OCI-LY7 (cell line): ENCODE results near the gene DNER. TPM values are rescaled to one million over a fixed set of nuclear protein-coding genes. Genes with fewer than 3 reads are reported as not detected.

Source experiments
- BruUV-seq: library from RNA; stranded (reverse); fragments of 400-500 nt; replicated peaks from 2 replicates; lab custom pipeline; 2021; lab: Mats Ljungman, UMichigan
- CTCF ChIA-PET: fragments of 300-600 bp; sonication (Branson Sonifier 250); formaldehyde crosslinking; loops from one replicate; lab custom pipeline; 2022; ENCODE audit warnings: antibody characterized with exemption; ENCODE audit not compliant: unreplicated experiment; lab: Charles Lee
- POLR2A ChIA-PET: fragments of 300-600 bp; sonication (Branson Sonifier 250); formaldehyde crosslinking; loops from one replicate; lab custom pipeline; 2022; ENCODE audit warnings: antibody characterized with exemption; lab: Charles Lee
- DNase-seq: peaks from one replicate; pipeline ENCODE4 v3.0.0-alpha.2; 2015; ENCODE audit warnings: low spot score
- H2AFZ ChIP-seq: fragments of 200-600 bp; sonication (generic), shearing (Covaris generic); 2 replicates; pipeline ENCODE4 v1.6.1; 2014; ENCODE audit warnings: mild to moderate bottlenecking, antibody characterized with exemption, low read length, moderate library complexity
- H3K27ac ChIP-seq: fragments of 200-600 bp; sonication (generic); 2 replicates; pipeline ENCODE4 v1.5.1; 2014; ENCODE audit warnings: mixed run types, low read depth, mild to moderate bottlenecking, moderate library complexity, low read length, inconsistent platforms; ENCODE audit not compliant: poor library complexity, severe bottlenecking
- H3K36me3 ChIP-seq: fragments of 200-600 bp; sonication (generic); 2 replicates; pipeline ENCODE4 v1.6.1; 2014; ENCODE audit warnings: mild to moderate bottlenecking, antibody characterized with exemption, low read length, moderate library complexity, mixed read lengths; ENCODE audit not compliant: insufficient read depth
- H3K4me1 ChIP-seq: fragments of 200-600 bp; sonication (generic); 2 replicates; pipeline ENCODE4 v1.5.1; 2014; ENCODE audit warnings: mild to moderate bottlenecking, low read length; ENCODE audit not compliant: insufficient read depth, poor library complexity, severe bottlenecking
- H3K4me2 ChIP-seq: fragments of 200-600 bp; sonication (generic); 2 replicates; pipeline ENCODE4 v1.6.1; 2014; ENCODE audit warnings: mild to moderate bottlenecking, low read length
- H3K4me3 ChIP-seq: fragments of 200-600 bp; sonication (generic); 2 replicates; pipeline ENCODE4 v1.5.1; 2014; ENCODE audit warnings: mild to moderate bottlenecking, low read depth, low read length; ENCODE audit not compliant: poor library complexity, severe bottlenecking
- H3K79me2 ChIP-seq: fragments of 200-600 bp; sonication (generic); 2 replicates; pipeline ENCODE4 v1.6.1; 2016; ENCODE audit warnings: low read depth, mild to moderate bottlenecking, low read length, moderate library complexity, mixed read lengths; ENCODE audit not compliant: insufficient read depth
- H3K9me2 ChIP-seq: fragments of 200-600 bp; sonication (generic); 2 replicates; pipeline ENCODE4 v1.6.1; 2016; ENCODE audit warnings: mild to moderate bottlenecking, low read length, mixed read lengths; ENCODE audit not compliant: insufficient read depth
- H3K9me3 ChIP-seq: fragments of 200-600 bp; sonication (generic); 2 replicates; pipeline ENCODE4 v1.6.1; 2014; ENCODE audit warnings: mild to moderate bottlenecking, mixed run types, low read length, mixed read lengths
- H4K20me1 ChIP-seq: fragments of 200-600 bp; sonication (generic); 2 replicates; pipeline ENCODE4 v1.6.1; 2014; ENCODE audit warnings: mild to moderate bottlenecking, antibody characterized with exemption, low read length, moderate library complexity, mixed read lengths; ENCODE audit not compliant: insufficient read depth
- EZH2phosphoT487 ChIP-seq: fragments of 200-600 bp; sonication (generic); IDR thresholded peaks from 2 replicates; pipeline ENCODE4 v1.6.1; 2018; ENCODE audit warnings: low read depth, borderline replicate concordance, mild to moderate bottlenecking, mixed run types, antibody characterized with exemption, low read length, moderate library complexity, mixed read lengths
- intact Hi-C: fragments of 100-400 bp; cut with micrococcal nuclease; formaldehyde crosslinking; loops from one replicate; pipeline ENCODE4 v1.10.0; 2022; ENCODE audit not compliant: unreplicated experiment
- total RNA-seq, 2 experiments: library from RNA; depleted of rRNA in 1 of 2; stranded (reverse); fragments of >200 nt in 1 of 2; shearing (Covaris generic) in 1 of 2; gene quantifications; 2 replicates each; pipeline ENCODE4 v1.2.3, GENCODE V29; 2014 to 2022
- TF ChIP-seq, protein P1 (sequence below): fragments of 200-600 bp; sonication (generic); conservative IDR thresholded peaks from 2 replicates; pipeline ENCODE4 v1.5.1; 2014; ENCODE audit warnings: mild to moderate bottlenecking, antibody characterized with exemption, low read length, moderate library complexity, mixed read lengths

The DNER gene
- total RNA-seq, 2 experiments from 2014 or later: not detected

DNA sequence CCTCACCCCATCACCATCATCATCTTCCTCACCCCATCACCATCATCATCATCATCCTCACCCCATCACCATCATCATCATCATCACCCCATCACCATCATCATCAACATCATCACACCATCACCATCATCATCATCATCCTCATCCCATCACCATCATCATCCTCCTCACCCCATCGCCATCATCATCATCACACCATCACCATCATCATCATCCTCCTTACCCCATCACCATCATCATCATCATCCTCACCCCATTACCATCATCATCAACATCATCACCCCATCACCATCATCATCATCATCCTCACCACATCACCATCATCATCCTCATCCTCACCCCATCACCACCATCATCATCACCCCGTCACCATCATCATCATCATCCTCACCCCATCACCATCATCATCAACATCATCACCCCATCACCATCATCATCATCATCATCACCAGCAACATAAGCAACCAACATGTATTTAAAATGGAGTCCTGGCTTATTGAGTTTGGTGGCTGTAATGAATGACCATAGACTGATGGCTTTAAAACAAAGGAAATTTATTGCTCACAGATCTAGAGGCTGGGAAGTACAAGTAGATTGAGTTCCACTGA lies 150.0 kb downstream of the DNER start:
- Histone ChIP-seq H3K27ac (no peak overlapping the region), H3K4me2 (no peak overlapping the region), H3K9me2 (no peaks in the 10 kb centered on the region), H3K9me3 (no peaks in the 10 kb centered on the region), H3K4me3 (no peak overlapping the region), H3K4me1 (no peaks in the 10 kb centered on the region), H3K79me2 (no peaks in the 10 kb centered on the region), H2AFZ (no peak overlapping the region), H3K36me3 (no peaks in the 10 kb centered on the region), H4K20me1 (no peaks in the 10 kb centered on the region)
- CTCF ChIA-PET: no interaction called here
- intact Hi-C loops: no loop called here
- TF ChIP-seq EZH2phosphoT487: no peak
- TF ChIP-seq, protein P1, sequence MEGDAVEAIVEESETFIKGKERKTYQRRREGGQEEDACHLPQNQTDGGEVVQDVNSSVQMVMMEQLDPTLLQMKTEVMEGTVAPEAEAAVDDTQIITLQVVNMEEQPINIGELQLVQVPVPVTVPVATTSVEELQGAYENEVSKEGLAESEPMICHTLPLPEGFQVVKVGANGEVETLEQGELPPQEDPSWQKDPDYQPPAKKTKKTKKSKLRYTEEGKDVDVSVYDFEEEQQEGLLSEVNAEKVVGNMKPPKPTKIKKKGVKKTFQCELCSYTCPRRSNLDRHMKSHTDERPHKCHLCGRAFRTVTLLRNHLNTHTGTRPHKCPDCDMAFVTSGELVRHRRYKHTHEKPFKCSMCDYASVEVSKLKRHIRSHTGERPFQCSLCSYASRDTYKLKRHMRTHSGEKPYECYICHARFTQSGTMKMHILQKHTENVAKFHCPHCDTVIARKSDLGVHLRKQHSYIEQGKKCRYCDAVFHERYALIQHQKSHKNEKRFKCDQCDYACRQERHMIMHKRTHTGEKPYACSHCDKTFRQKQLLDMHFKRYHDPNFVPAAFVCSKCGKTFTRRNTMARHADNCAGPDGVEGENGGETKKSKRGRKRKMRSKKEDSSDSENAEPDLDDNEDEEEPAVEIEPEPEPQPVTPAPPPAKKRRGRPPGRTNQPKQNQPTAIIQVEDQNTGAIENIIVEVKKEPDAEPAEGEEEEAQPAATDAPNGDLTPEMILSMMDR: no peak
- POLR2A ChIA-PET: no interaction called here
- DNase-seq: no peak
- no TSS peak for BruUV-seq

DNA sequence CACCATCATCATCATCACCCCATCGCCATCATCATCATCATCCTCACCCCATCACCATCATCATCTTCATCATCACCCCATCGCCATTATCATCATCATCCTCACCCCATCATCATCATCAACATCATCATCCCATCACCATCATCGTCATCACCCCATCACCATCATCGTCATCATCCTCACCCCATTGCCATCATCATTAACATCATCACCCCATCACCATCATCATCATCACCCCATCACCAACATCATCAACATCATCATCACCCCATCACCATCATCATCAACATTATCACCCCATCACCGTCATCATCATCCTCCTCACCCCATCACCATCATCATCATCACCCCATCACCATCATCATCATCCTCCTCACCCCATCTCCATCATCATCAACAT lies 151.0 kb downstream of the DNER start:
- intact Hi-C loops: no loop called here
- Histone ChIP-seq H3K4me2 (no peak overlapping the region), H3K36me3 (no peaks in the 10 kb centered on the region), H3K4me3 (no peak overlapping the region), H3K4me1 (no peaks in the 10 kb centered on the region), H3K9me2 (no peaks in the 10 kb centered on the region), H2AFZ (no peak overlapping the region), H3K79me2 (no peaks in the 10 kb centered on the region), H3K27ac (no peak overlapping the region), H4K20me1 (no peaks in the 10 kb centered on the region), H3K9me3 (no peaks in the 10 kb centered on the region)
- TF ChIP-seq EZH2phosphoT487: no peak
- TF ChIP-seq, protein P1: no peak
- no TSS peak for BruUV-seq
- DNase-seq: no peak
- ChIA-PET CTCF (no interaction called here), POLR2A (no interaction called here)

DNA sequence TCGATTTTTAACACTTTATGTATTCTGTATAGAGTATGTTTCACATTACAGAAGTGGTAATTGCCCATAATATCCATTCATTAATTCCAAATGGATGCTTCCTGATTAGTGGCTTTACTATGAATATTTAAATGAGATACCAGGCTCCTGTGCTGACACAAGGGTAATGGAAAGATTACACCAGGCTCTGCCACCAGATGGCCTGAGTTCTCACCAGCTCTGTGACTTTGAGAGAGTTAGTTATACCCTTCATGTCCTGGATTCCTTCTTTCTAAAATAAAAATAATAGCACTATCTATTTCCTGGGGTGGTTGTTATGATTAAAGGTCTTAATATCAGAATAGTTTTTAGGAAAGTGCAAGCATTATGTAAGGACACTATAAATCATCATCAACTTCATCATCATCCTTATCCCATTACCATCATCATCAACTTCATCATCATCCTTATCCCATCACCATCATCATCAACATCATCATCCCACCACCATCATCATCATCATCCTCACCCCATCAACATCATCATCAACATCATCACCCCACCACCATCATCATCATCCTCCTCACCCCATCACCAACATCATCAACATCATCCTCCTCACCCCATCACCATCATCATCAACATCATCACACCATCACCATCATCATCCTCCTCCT lies 151.8 kb downstream of the DNER start:
- H3K4me3 ChIP-seq: no peak overlapping the region
- no peak overlapping the region for H3K27ac ChIP-seq
- no peaks in the 10 kb centered on the region for H4K20me1 ChIP-seq
- intact Hi-C loops: no loop called here
- ChIA-PET POLR2A (no interaction called here), CTCF (no interaction called here)
- H2AFZ ChIP-seq: no peak overlapping the region
- H3K9me2 ChIP-seq: no peaks in the 10 kb centered on the region
- H3K36me3 ChIP-seq: no peaks in the 10 kb centered on the region
- no TSS peak for BruUV-seq
- H3K9me3 ChIP-seq: no peaks in the 10 kb centered on the region
- no peaks in the 10 kb centered on the region for H3K4me1 ChIP-seq
- H3K4me2 ChIP-seq: no peak overlapping the region
- no peak for DNase-seq
- no peaks in the 10 kb centered on the region for H3K79me2 ChIP-seq
- TF ChIP-seq, protein P1: 0 out of 2 replicates have a peak, but pooled peaks have one; percentile 25
- TF ChIP-seq EZH2phosphoT487: no peak
